ENCODE measurements around the gene CRYBG1. TPM values are rescaled to one million over a fixed set of nuclear protein-coding genes. Genes with fewer than 3 reads are reported as not detected.

CRYBG1 gene
- total RNA-seq, 2 donors from 2014 or later: 2.5 to 2.7 TPM

- Mint-ChIP-seq H3K9me3 (peaks cover 17% of the 10 kb centered on the region), H3K36me3 (ENCODE audit: low read depth) (peaks cover 15% of the 10 kb centered on the region), H3K27ac (no peak overlapping the region), H3K4me1 (peaks cover 41% of the 10 kb centered on the region), H3K27me3 (ENCODE audit: insufficient read depth) (no peaks in the 10 kb centered on the region), H3K4me3 (no peak overlapping the region)
- Histone ChIP-seq H3K4me3 (ENCODE audit: low read length) (no peak overlapping the region), H3K9ac (ENCODE audit: extremely low read depth, low read length, poor library complexity, severe bottlenecking) (no peak overlapping the region), H3K27me3 (ENCODE audit: control insufficient read depth, insufficient read depth, low read length, poor library complexity, severe bottlenecking) (no peaks in the 10 kb centered on the region), H3K27ac (ENCODE audit: low read depth, low read length) (no peak overlapping the region), H3K36me3 (ENCODE audit: control insufficient read depth, insufficient read depth, low read length) (peaks cover 15% of the 10 kb centered on the region), H3K4me1 (ENCODE audit: control insufficient read depth, insufficient read depth, low read length) (peaks cover 6% of the 10 kb centered on the region), H3K9me3 (ENCODE audit: control insufficient read depth, low read length) (peaks cover 18% of the 10 kb centered on the region)
- 71 to 91% methylated on average over 3 of the region's 3 CpGs for WGBS, 2 experiments (ENCODE audit: insufficient coverage in 1 of 2, insufficient read length in 1 of 2)
- TF ChIP-seq CTCF (conservative IDR thresholded peaks at IDR 0.05): no peak
- DNase-seq: no peak
Measured at GRCh38 chr6:106618324-106618723, 257.8 kb downstream of the CRYBG1 start.

GRCh38 chr6:106619223-106619622 lies 258.7 kb downstream of the CRYBG1 start:
- WGBS, 2 experiments (ENCODE audit: insufficient coverage in 1 of 2, insufficient read length in 1 of 2): 82% methylated on average over 1 of the region's 1 CpG; no CpG with 5 or more reads in 1 of the 2 experiments
- H3K4me1 Mint-ChIP-seq: peaks cover 32% of the 10 kb centered on the region
- H3K27ac Mint-ChIP-seq: no peak overlapping the region

GRCh38 chr6:106620931-106621672 lies 260.6 kb downstream of the CRYBG1 start:
- no peak for DNase-seq
- Mint-ChIP-seq H3K27me3 (ENCODE audit: insufficient read depth) (no peaks in the 10 kb centered on the region), H3K4me3 (no peak overlapping the region), H3K27ac (no peak overlapping the region), H3K4me1 (peaks cover 30% of the 10 kb centered on the region), H3K36me3 (ENCODE audit: low read depth) (peaks cover 13% of the 10 kb centered on the region), H3K9me3 (peaks cover 23% of the 10 kb centered on the region)
- peaks cover 6% of the 10 kb centered on the region for H3K4me1 ChIP-seq (ENCODE audit: control insufficient read depth, insufficient read depth, low read length)
- no peaks in the 10 kb centered on the region for H3K27me3 ChIP-seq (ENCODE audit: control insufficient read depth, insufficient read depth, low read length, poor library complexity, severe bottlenecking)
- no peak for TF ChIP-seq CTCF (conservative IDR thresholded peaks at IDR 0.05)
- no peak overlapping the region for H3K27ac ChIP-seq (ENCODE audit: low read depth, low read length)
- no peak overlapping the region for H3K4me3 ChIP-seq (ENCODE audit: low read length)
- no peak overlapping the region for H3K9ac ChIP-seq (ENCODE audit: extremely low read depth, low read length, poor library complexity, severe bottlenecking)
- peaks cover 25% of the 10 kb centered on the region for H3K9me3 ChIP-seq (ENCODE audit: control insufficient read depth, low read length)
- peaks cover 15% of the 10 kb centered on the region for H3K36me3 ChIP-seq (ENCODE audit: control insufficient read depth, insufficient read depth, low read length)
- 73 to 79% methylated on average over 2 to 3 of the region's 3 CpGs for WGBS, 2 experiments (ENCODE audit: insufficient coverage in 1 of 2, insufficient read length in 1 of 2)

More at GRCh38 chr6:106619223-106619622, 258.7 kb downstream of the CRYBG1 start:
- Mint-ChIP-seq H3K36me3 (ENCODE audit: low read depth) (peaks cover 15% of the 10 kb centered on the region), H3K9me3 (peaks cover 21% of the 10 kb centered on the region), H3K4me3 (no peak overlapping the region), H3K27me3 (ENCODE audit: insufficient read depth) (no peaks in the 10 kb centered on the region)
- Histone ChIP-seq H3K9ac (ENCODE audit: extremely low read depth, low read length, poor library complexity, severe bottlenecking) (no peak overlapping the region), H3K4me3 (ENCODE audit: low read length) (no peak overlapping the region), H3K36me3 (ENCODE audit: control insufficient read depth, insufficient read depth, low read length) (peaks cover 15% of the 10 kb centered on the region), H3K27ac (ENCODE audit: low read depth, low read length) (no peak overlapping the region), H3K27me3 (ENCODE audit: control insufficient read depth, insufficient read depth, low read length, poor library complexity, severe bottlenecking) (no peaks in the 10 kb centered on the region), H3K9me3 (ENCODE audit: control insufficient read depth, low read length) (peaks cover 25% of the 10 kb centered on the region), H3K4me1 (ENCODE audit: control insufficient read depth, insufficient read depth, low read length) (peaks cover 6% of the 10 kb centered on the region)
- no peak for DNase-seq
- no peak for TF ChIP-seq CTCF (conservative IDR thresholded peaks at IDR 0.05)

Other genes with a start within 250 kb of the CRYBG1 start
- 10 to 100 TPM; 29.5 to 31.4 TPM for gene ATG5, start 35.0 kb upstream of the CRYBG1 start, total RNA-seq

Data from endodermal cell (in vitro differentiated cells).